GF-D8 (cell line): ENCODE data around the gene PDE4D.
"Not testable (repeated sequence)": the region's sequence is repeated elsewhere in the genome, so short reads cannot be mapped to it uniquely, and the experiment has no call there.

Experiments used
- DNase-seq: peaks from one replicate; lab custom pipeline; 2025; lab: John Stamatoyannopoulos, UW

Gene PDE4D

DNA sequence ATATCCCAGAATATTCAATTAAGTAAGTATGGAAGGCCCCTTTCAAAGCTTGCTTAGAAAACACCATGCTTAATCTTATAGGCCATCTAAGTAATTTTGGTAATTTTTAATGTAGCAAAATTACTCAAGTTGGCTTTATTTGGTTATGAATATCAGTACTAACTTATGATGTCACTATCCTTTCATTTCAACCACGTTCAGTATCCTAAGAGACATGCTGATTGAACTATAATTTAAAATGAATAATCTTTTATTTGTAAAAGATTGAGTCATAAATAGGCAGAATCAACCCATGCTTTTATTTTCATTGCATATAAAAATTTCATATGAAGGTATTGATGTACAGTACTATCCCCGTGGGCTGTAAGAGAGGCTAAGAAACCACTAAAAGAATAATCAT is 923.7 kb downstream of the PDE4D start:
- DNase-seq = no peak

GRCh38 chr5:58969253-58969652 is 924.3 kb downstream of the PDE4D start:
- no peak for DNase-seq

- no peak for DNase-seq
Observed at GRCh38 chr5:58968350-58968749, 925.2 kb downstream of the PDE4D start.

DNA sequence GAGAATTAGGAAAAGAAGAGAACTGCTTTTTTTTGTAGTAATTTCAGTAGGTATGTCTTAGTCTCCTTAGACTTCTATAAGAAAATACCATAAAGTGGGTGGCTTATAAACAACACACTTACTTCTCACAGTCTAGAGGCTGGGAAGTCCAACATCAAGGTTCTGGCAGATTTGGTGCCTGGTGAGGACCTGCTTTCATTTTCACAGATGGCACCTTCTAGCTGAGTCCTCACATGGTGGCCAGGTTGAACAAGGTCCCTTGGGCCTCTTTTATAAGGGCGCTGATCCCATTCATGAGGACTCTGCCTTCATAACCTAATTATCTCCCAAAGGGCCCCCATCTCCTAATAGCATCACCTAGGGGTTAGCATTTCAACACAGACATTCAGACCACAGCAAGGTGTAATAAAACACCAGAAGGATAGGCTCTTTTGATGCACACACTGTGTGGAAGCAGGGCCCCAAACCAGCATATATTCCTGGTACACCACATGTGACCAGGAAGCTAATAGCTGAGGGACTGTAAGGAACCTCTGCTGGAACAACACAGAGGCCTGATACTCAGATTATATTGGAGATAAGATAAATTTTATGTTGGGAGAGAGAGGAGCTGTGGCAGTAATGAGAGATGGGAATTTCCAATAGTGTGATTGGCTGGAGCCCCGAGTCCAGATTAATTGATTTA is 925.8 kb downstream of the PDE4D start:
- no peak for DNase-seq

DNA sequence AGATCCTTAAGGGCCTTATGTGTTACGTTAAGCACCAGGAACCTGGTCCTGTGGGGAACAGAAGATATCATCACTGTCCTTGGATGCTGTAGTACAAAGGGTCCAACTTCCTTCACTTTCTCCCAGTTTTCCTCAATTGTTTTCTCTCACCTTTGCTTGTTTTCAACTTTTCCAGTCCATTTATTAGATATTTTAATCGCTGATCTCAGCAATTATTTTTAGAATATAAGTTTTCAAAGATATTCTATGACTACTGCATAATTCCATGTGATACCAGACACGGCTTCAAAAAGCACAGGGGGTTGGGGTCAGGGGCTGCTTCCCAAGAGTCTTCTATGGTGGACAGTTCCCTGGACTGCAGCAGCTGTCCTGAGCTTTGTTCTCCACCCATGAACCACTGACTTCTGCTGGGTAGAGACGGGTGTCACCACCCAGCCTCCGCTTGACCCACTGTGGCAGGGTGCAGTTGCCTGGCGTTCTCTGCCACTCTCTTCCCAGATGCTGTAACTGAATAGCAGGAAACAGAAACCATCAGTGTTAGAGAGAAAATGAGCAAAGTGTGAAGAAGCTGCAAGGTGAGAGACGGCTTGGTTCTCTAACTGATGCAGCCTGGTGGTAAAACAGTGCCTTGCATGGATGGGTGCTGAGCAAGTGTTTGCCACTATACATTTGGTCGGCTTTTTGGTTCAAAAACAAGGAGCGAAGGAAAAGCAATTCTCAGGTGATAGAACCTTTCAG is 927.7 kb downstream of the PDE4D start:
- DNase-seq = no peak

GRCh38 chr5:58963821-58964220 is 929.7 kb downstream of the PDE4D start:
- no peak for DNase-seq

GRCh38 chr5:58963361-58963760 is 930.2 kb downstream of the PDE4D start:
- DNase-seq = no peak

- no peak for DNase-seq
Observed at GRCh38 chr5:58961631-58962280, 931.8 kb downstream of the PDE4D start.

- DNase-seq = no peak
Observed at GRCh38 chr5:58958701-58959100, 934.8 kb downstream of the PDE4D start.

- not testable (repeated sequence) for DNase-seq
Observed at GRCh38 chr5:58953218-58953617, 940.3 kb downstream of the PDE4D start.

GRCh38 chr5:58950224-58950623 is 943.3 kb downstream of the PDE4D start:
- DNase-seq = no peak

DNA sequence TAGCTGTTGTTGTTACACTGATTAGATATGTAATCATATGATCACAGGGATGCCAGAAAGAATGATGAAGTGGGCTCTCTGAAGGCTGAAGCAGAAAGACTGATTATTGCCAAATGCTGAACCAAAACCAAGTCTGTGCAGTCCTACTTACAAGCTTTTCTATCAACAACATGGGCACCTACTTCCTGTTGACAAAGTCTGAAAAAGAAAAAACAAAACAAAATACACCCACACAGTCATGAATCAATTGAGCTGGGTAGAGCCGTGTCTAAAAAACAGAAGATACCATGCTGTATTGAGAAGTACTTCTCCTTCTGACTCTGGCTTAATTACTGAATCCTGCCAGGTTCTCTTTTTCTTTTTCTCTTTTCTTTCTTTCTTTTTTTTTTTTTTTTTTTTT is 947.3 kb downstream of the PDE4D start:
- no peak for DNase-seq

DNA sequence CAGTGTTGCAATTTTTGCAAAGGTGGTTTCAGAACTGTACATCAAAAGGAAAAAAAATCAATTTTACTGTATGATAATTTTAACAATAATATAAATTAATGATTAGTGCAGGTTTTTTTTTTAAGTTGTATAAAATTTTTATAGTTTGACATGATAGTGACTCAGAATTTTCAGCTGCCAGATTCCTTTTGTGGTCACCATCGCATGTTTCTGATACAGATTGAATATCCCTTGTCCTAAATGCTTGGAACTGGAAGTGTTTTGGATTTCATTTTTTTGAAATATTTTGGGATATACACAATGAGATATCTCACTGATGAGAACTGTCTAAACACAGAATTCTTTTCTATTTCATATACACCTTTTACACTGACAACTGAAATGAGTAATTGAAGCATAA is 949.3 kb downstream of the PDE4D start:
- no peak for DNase-seq

DNA sequence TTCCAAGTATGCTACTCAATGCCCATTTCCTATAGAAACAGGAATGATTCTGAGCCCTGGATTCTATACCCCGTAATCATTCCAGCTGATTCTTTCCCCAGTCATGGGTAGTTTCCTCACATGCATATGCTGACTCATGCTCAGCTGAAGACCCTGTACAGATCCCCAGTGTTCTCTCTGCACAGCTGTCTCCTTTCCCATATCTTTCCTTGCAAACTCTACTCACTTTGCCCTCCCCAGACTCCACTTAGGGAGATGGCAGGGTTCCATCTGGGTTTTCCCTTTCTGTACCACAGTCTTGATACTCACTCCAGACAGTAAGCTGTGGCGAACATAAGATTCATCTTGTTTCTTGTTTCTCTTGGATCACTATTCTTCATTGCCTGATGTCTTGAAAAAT is 953.1 kb downstream of the PDE4D start:
- no peak for DNase-seq

DNA sequence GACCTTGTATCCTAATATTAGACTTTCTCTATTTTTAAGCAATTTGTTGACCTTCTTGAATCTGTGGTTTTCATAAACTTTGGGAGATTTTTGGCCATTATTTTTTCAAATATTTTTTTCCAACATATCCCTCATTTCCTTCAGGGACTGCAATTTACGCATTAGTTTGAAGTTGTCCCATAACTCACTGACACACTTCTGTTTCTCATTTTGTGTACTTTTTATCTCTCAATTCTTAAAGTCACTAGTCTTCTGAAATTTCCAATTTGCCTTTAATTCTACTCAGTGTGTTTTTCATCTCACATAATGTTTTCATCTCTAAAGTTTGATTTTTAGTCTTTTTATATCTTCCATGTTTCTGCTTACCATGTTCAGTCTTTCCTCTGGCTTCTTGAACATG is 953.9 kb downstream of the PDE4D start:
- no peak for DNase-seq

- no peak for DNase-seq
Observed at GRCh38 chr5:58938563-58939424, 954.7 kb downstream of the PDE4D start.

DNA sequence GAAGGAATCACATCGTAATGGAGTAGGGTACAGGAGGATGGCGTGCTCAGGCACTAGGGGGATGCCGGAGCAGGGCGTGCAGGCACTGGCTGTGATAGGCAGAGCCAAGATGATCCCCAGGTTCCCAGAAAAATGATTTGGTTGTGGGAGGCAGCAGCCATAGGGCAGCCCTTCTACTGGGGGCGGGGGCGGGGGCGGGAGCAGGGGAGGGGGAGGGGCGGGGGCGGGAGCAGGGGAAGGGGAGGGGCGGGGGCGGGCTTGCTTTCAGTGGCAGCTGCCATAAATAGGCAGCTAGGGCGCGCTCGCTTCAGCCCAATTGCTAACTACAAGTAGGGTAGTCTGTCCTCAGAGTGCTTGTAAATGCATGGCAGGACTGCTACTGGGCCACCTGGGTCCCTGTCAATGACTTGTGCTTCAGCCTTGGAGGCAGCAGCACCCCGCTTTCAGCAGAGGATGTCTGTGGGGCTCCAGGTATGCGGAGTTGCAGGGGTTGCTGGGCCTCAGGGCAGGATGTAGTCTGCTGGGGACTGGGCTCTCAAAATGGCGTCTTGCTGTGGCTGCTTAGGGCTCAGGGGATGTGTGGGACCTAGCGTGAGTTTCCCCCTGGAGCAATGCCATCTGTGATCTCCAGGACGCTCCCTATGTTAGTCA is 956.4 kb downstream of the PDE4D start:
- no peak for DNase-seq

DNA sequence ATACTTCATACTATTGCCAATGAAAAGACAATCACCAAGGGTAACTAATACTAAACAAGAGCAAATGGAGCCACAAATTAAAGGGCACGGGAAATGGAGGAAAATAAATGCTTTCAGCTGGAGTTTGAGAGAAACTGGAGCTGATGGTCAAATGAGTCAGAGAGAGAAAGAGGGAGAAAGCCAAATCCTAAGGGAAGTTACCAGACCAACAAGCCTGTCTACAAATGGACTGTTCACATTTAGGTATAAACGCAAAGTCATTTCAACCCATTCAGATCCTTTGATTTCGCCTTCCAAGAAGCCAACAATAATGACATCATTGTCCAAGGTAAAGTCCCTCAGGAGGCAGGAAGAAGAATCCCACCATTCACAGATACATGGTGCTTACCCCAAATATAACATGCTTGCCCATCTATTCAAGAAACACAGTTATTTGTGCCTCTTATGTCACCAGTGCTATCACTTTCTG is 958.9 kb downstream of the PDE4D start:
- DNase-seq = no peak

DNA sequence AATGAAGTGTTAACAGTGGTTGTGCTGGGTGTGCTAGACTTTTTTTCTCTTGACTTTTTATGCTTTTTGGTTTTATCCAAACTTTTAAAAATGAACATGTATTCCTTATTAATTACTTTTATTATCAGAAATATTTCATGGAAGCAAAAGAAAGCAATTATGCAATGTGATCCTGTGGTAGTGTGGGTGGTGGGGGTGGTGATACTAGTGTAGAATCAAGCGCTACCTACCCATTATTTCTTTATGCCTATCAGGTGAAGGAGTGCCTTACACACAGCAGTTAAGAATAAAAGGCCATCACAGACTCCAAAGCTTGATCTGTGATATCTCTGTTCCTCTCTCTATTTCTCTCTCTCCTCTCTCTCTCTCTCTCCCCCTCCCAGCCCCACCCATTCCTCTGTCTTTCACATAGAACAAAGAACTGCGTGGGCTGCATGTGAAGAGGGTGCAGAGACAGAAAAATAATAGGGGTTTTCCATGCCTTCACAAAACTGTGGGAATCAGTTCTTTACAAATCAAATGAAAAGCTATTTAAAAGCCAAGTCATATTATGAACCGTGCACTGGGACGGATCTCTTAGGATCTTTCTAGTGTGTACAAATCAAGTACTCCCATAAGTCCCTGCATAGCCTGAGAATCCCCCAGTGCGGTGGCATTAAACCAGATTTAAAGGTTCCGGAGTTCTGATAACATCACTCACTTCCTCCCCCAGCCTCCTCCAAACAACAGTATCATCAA is 959.5 kb downstream of the PDE4D start:
- no peak for DNase-seq

GRCh38 chr5:58932057-58932612 is 961.4 kb downstream of the PDE4D start:
- DNase-seq = no peak

DNA sequence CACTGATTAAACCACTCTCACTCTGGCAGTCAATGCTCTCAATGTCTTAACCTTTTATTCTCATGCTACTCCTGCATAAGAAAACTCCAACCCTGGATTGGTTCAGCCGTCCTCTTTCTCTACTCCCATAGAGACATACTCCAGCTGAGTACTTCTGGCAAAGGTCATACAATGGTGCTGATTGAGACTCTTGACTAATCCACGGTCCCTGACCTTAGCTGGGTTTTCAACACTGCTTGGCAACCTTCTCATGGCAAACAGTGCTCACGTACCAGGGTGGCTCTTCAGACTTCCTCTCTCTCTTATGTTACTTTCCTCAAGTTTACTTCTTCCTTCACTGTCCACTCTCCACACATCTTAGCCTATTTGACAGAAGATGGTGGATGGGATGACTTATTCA is 963.0 kb downstream of the PDE4D start:
- no peak for DNase-seq
